HL-60/S4 treated with retinoic acid at 250 ng/mL for 4 days and 3 days (cell line): ENCODE results near the gene RAD54L.
"Not testable (repeated sequence)": the region's sequence is repeated elsewhere in the genome, so short reads cannot be mapped to it uniquely, and the experiment has no call there.

ENCODE experiments used
- in situ Hi-C: fragments of 300-500 bp; cut with MboI; formaldehyde crosslinking; loops from 2 replicates; pipeline ENCODE4 v1.7.0; 2022; ENCODE audit warnings: low sequenced_read_pairs

RAD54L gene

GRCh38 chr1:46238865-46239264 lies 8.7 kb upstream of the RAD54L start:
- in situ Hi-C loops: not testable (repeated sequence)

- in situ Hi-C loops: not testable (repeated sequence)
These were observed 5.8 kb upstream of the RAD54L start for GRCh38 chr1:46241733-46242132.

GRCh38 chr1:46242918-46243317 lies 4.6 kb upstream of the RAD54L start:
- in situ Hi-C loops: no loop called here

- in situ Hi-C loops: not testable (repeated sequence)
These were observed 3.7 kb upstream of the RAD54L start for GRCh38 chr1:46243831-46244230.

- in situ Hi-C loops: no loop called here
These were observed 2.7 kb upstream of the RAD54L start for GRCh38 chr1:46244656-46245371.

- in situ Hi-C loops: not testable (repeated sequence)
These were observed 1.4 kb upstream of the RAD54L start for GRCh38 chr1:46246136-46246535.

GRCh38 chr1:46246548-46247435 lies 771 bp upstream of the RAD54L start:
- in situ Hi-C loops: no loop called here

GRCh38 chr1:46248122-46248920 lies 758 bp downstream of the RAD54L start:
- in situ Hi-C loops: no loop called here

- in situ Hi-C loops: no loop called here
These were observed 7.1 kb downstream of the RAD54L start for GRCh38 chr1:46254668-46255067.

- in situ Hi-C loops: no loop called here
These were observed 9.0 kb downstream of the RAD54L start for GRCh38 chr1:46256523-46256922.

GRCh38 chr1:46262508-46262907 lies 14.9 kb downstream of the RAD54L start:
- in situ Hi-C loops: no loop called here

GRCh38 chr1:46263146-46263545 lies 15.6 kb downstream of the RAD54L start:
- in situ Hi-C loops: no loop called here

- in situ Hi-C loops: no loop called here
These were observed 21.0 kb downstream of the RAD54L start for GRCh38 chr1:46268578-46268977.

GRCh38 chr1:46274225-46275029 lies 26.9 kb downstream of the RAD54L start:
- in situ Hi-C loops: no loop called here

GRCh38 chr1:46275030-46275337 lies 27.4 kb downstream of the RAD54L start:
- in situ Hi-C loops: no loop called here

GRCh38 chr1:46277658-46278373 lies 30.3 kb downstream of the RAD54L start:
- in situ Hi-C loops: no loop called here

GRCh38 chr1:46278807-46279206 lies 31.2 kb downstream of the RAD54L start:
- in situ Hi-C loops: no loop called here

GRCh38 chr1:46280092-46280491 lies 32.5 kb downstream of the RAD54L start:
- in situ Hi-C loops: no loop called here

GRCh38 chr1:46281021-46281420 lies 33.5 kb downstream of the RAD54L start:
- in situ Hi-C loops: no loop called here

GRCh38 chr1:46284058-46284457 lies 36.5 kb downstream of the RAD54L start:
- in situ Hi-C loops: no loop called here
